Activated CD4-positive, alpha-beta T cell treated with anti-CD3 and anti-CD28 coated beads for 36 hours (primary cell): ENCODE measurements around the gene OR10H5. TPM values are rescaled to one million over a fixed set of nuclear protein-coding genes. Genes with fewer than 3 reads are reported as not detected.
A peak's percentile ranks its signal among the peaks of the same experiment; 100 is the strongest.
"Not testable (repeated sequence)": the region's sequence is repeated elsewhere in the genome, so short reads cannot be mapped to it uniquely, and the experiment has no call there.

Experiments used
- ATAC-seq: fragments of 200-7000 bp; cut with Tn5 transposase; one replicate; pipeline ENCODE4 v1.10.0; 2021; ENCODE audit warnings: mild to moderate bottlenecking, moderate library complexity
- CTCF ChIA-PET: fragments of 350-600 bp; sonication (Branson Sonifier 250); formaldehyde crosslinking; loops from one replicate; lab custom pipeline; 2021; ENCODE audit warnings: antibody characterized with exemption; lab: Charles Lee
- POLR2A ChIA-PET: fragments of 350-600 bp; sonication (Branson Sonifier 250); formaldehyde crosslinking; loops from one replicate; lab custom pipeline; 2021; ENCODE audit warnings: antibody characterized with exemption, inconsistent platforms; lab: Charles Lee
- DNase-seq: peaks from one replicate; pipeline ENCODE4 v3.0.0-alpha.2; 2020
- H3K27ac Mint-ChIP-seq: one replicate; pipeline ENCODE4 v1.8.0; 2021; ENCODE audit warnings: mixed read lengths
- H3K27me3 Mint-ChIP-seq: one replicate; pipeline ENCODE4 v1.8.0; 2021; ENCODE audit warnings: mixed read lengths
- H3K36me3 Mint-ChIP-seq: one replicate; pipeline ENCODE4 v1.8.0; 2021; ENCODE audit warnings: low read depth, mixed read lengths
- H3K4me1 Mint-ChIP-seq: one replicate; pipeline ENCODE4 v1.8.0; 2021; ENCODE audit warnings: mixed read lengths
- H3K4me3 Mint-ChIP-seq: one replicate; pipeline ENCODE4 v1.8.0; 2021; ENCODE audit warnings: mild to moderate bottlenecking, moderate library complexity, mixed read lengths
- H3K9me3 Mint-ChIP-seq: one replicate; pipeline ENCODE4 v1.8.0; 2021; ENCODE audit warnings: low read depth, mixed read lengths
- intact Hi-C, 2 experiments: fragments of 100-400 bp; cut with DNase I in 1 of 2; cut with micrococcal nuclease in 1 of 2; formaldehyde crosslinking; loops; one replicate each; pipeline versions ENCODE4 v1.14.2 to v1.15.1; 2022 to 2024; cut with DNase I, micrococcal nuclease
- total RNA-seq, 2 experiments: library from RNA; stranded (reverse); gene quantifications; one replicate each; pipeline ENCODE4 v1.2.3, GENCODE V29; 2021

Gene OR10H5
- not detected for total RNA-seq

GRCh38 chr19:15787611-15788155 is at the start of gene OR10H5:
Gene OR10H5 (plus strand): TSS chr19:15787661. CDS start chr19:15794049, 6,388 bp downstream.
- no peaks in the 10 kb centered on the region for H3K36me3 Mint-ChIP-seq
- ATAC-seq (no peak), DNase-seq (no peak)
- ChIA-PET POLR2A (no interaction called here), CTCF (no interaction called here)
- H3K27ac Mint-ChIP-seq, result no peak within 1 kb of the TSS
- H3K9me3 Mint-ChIP-seq, result no peaks in the 10 kb centered on the region
- H3K4me3 Mint-ChIP-seq, result no peak within 1 kb of the TSS
- intact Hi-C loops, result no loop called here
- no peaks in the 10 kb centered on the region for H3K4me1 Mint-ChIP-seq
- peaks cover 2% of the 10 kb centered on the region for H3K27me3 Mint-ChIP-seq

- peaks cover 11% of the 10 kb centered on the region for H3K9me3 Mint-ChIP-seq
- no peaks in the 10 kb centered on the region for H3K36me3 Mint-ChIP-seq
- no peak within 1 kb of the TSS for H3K27ac Mint-ChIP-seq
- H3K27me3 Mint-ChIP-seq, result peaks cover 10% of the 10 kb centered on the region
- H3K4me1 Mint-ChIP-seq, result no peaks in the 10 kb centered on the region
- intact Hi-C loops, result no loop called here
- CTCF ChIA-PET, result no interaction called here
- ATAC-seq, result no peak
- no peak for DNase-seq
- POLR2A ChIA-PET, result no interaction called here
- H3K4me3 Mint-ChIP-seq, result no peak within 1 kb of the TSS
Observed at GRCh38 chr19:15737722-15738121, 49.7 kb upstream of the OR10H5 start, which contains the start of gene OR10H3. Gene OR10H3 (plus strand): TSS chr19:15737985. CDS start chr19:15741393, 3,408 bp downstream.

DNA sequence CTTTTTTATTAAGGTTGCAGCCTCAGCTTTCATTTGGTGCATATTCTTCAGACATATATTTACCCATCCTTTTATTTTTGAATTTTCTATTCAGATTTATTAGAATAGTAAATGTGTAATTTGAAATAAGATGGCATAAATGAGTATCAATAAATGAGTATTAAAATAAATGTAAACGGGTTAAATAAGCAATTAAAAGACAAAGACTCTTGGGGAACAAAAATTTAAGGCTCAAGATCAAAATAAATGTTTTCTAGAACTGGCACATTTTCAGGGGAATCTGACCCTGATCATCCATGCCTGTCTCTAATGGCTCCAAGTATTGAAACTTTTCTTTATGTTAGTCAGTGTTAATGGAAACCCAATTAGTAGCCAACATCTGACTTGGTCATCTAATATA is 46.7 kb upstream of the OR10H5 start:
- ChIA-PET CTCF (no interaction called here), POLR2A (no interaction called here)
- Mint-ChIP-seq H3K36me3 (no peaks in the 10 kb centered on the region), H3K9me3 (peaks cover 11% of the 10 kb centered on the region), H3K4me1 (no peaks in the 10 kb centered on the region), H3K27ac (no peak overlapping the region), H3K4me3 (no peak overlapping the region), H3K27me3 (peaks cover 19% of the 10 kb centered on the region)
- no peak for DNase-seq
- no peak for ATAC-seq
- intact Hi-C loops, result no loop called here

DNA sequence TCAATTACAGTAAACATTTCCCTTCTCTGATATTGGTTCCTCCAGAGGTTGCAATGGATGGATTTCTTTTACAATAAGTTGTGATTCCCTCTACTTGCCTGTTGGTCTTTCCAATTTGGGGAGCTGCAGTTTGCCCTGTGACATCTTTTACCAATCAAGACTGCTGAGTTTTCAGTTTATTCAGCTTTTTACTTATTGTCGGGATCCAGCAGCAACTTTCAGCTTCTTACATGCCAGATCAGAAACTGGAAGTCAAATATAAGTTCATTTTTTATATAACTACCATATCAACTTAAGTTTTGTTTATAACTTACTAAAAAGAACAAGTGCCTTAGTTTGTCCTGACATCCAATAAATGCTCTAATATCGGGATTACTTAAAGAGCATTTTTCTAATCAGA is 39.2 kb upstream of the OR10H5 start:
- ChIA-PET CTCF (interaction anchor here (1.0 kb wide), 1 partner anchor 119 kb away, joined by 3 read pairs; no protein-coding TSS in a partner anchor), POLR2A (no interaction called here)
- no peaks in the 10 kb centered on the region for H3K9me3 Mint-ChIP-seq
- H3K36me3 Mint-ChIP-seq, result no peaks in the 10 kb centered on the region
- H3K4me3 Mint-ChIP-seq, result no peak overlapping the region
- peaks cover 37% of the 10 kb centered on the region for H3K27me3 Mint-ChIP-seq
- H3K4me1 Mint-ChIP-seq, result no peaks in the 10 kb centered on the region
- ATAC-seq (no peak), DNase-seq (no peak)
- H3K27ac Mint-ChIP-seq, result no peak overlapping the region
- intact Hi-C loops, result no loop called here

- CTCF ChIA-PET, result interaction anchor here (0.6 kb wide), 1 partner anchor 298 kb away, joined by 3 read pairs; no protein-coding TSS in a partner anchor
- peaks cover 51% of the 10 kb centered on the region for H3K27me3 Mint-ChIP-seq
Observed at GRCh38 chr19:15758379-15758778, 29.1 kb upstream of the OR10H5 start.

GRCh38 chr19:15759962-15760565 is 27.4 kb upstream of the OR10H5 start:
- ChIA-PET POLR2A (no interaction called here), CTCF (no interaction called here)
- Mint-ChIP-seq H3K36me3 (no peaks in the 10 kb centered on the region), H3K4me3 (no peak overlapping the region), H3K4me1 (no peaks in the 10 kb centered on the region), H3K9me3 (no peaks in the 10 kb centered on the region), H3K27me3 (peaks cover 47% of the 10 kb centered on the region), H3K27ac (no peak overlapping the region)
- peak; percentile 18 for DNase-seq
- intact Hi-C loops, result loop anchor here in 1 of 2 experiments (5.0 kb wide), 1 partner anchor 133 kb away; no protein-coding TSS in a partner anchor
- no peak for ATAC-seq

More at GRCh38 chr19:15758379-15758778, 29.1 kb upstream of the OR10H5 start:
- Mint-ChIP-seq H3K4me1 (no peaks in the 10 kb centered on the region), H3K27ac (no peak overlapping the region), H3K4me3 (no peak overlapping the region), H3K36me3 (no peaks in the 10 kb centered on the region), H3K9me3 (no peaks in the 10 kb centered on the region)
- ATAC-seq (no peak), DNase-seq (no peak)
- intact Hi-C loops, result no loop called here
- POLR2A ChIA-PET, result no interaction called here

DNA sequence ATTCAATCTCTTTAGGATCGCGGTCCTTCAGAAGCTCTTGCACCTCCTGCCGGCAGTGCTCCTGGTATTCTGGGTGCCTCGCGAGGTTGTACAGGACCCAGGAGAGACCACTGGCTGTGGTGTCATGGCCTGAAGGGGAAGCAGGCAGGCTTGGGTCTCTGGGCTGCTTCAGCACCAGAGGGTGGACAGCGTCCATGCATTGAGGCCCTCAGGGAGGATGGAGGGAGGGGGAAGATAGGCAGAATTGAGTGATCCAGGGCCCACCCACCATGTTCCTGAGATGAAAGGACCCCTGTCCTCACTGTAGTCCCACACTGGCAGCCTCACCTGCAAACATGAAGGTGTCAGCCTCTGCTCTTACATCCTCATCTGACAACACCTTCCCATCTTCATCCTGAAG is 17.9 kb upstream of the OR10H5 start:
- DNase-seq (peak; percentile 29), ATAC-seq (no peak)
- ChIA-PET POLR2A (no interaction called here), CTCF (interaction anchor here (0.6 kb wide), 1 partner anchor 8 kb away, joined by 3 read pairs; no protein-coding TSS in a partner anchor)
- Mint-ChIP-seq H3K4me1 (no peaks in the 10 kb centered on the region), H3K27me3 (peaks cover 26% of the 10 kb centered on the region), H3K36me3 (no peaks in the 10 kb centered on the region), H3K9me3 (no peaks in the 10 kb centered on the region), H3K4me3 (no peak overlapping the region), H3K27ac (no peak overlapping the region)
- intact Hi-C loops, result no loop called here

- H3K36me3 Mint-ChIP-seq, intact Hi-C loops, H3K27ac Mint-ChIP-seq, H3K9me3 Mint-ChIP-seq, H3K4me3 Mint-ChIP-seq, POLR2A ChIA-PET, DNase-seq, CTCF ChIA-PET, H3K4me1 Mint-ChIP-seq, ATAC-seq: not testable (repeated sequence)
- peaks cover 29% of the 10 kb centered on the region for H3K27me3 Mint-ChIP-seq
Observed at GRCh38 chr19:15774159-15774558, 13.3 kb upstream of the OR10H5 start.

DNA sequence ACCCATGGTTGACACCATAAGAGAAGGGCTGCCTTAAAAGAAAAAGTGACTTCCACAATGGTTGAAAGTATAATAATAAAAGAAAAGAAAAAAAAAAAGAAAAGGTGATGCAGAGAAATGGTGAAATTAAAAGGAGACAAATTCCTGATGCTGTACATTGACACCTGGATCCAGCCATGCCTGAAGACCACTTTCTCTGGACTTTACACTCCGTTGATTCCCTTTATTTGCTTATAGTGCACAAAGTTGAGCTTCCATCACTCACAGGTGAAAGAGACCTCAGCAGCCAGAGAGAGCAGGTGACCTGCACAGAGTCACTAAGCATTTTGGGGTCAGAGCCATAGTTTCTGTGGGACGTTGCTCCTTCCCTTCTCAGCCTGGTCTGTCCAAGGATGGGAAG is 12.2 kb upstream of the OR10H5 start:
- no peaks in the 10 kb centered on the region for H3K4me1 Mint-ChIP-seq
- ATAC-seq, result no peak
- H3K9me3 Mint-ChIP-seq, result no peaks in the 10 kb centered on the region
- no peak overlapping the region for H3K27ac Mint-ChIP-seq
- ChIA-PET POLR2A (no interaction called here), CTCF (no interaction called here)
- intact Hi-C loops, result no loop called here
- no peak for DNase-seq
- peaks cover 26% of the 10 kb centered on the region for H3K27me3 Mint-ChIP-seq
- no peak overlapping the region for H3K4me3 Mint-ChIP-seq
- H3K36me3 Mint-ChIP-seq, result no peaks in the 10 kb centered on the region

DNA sequence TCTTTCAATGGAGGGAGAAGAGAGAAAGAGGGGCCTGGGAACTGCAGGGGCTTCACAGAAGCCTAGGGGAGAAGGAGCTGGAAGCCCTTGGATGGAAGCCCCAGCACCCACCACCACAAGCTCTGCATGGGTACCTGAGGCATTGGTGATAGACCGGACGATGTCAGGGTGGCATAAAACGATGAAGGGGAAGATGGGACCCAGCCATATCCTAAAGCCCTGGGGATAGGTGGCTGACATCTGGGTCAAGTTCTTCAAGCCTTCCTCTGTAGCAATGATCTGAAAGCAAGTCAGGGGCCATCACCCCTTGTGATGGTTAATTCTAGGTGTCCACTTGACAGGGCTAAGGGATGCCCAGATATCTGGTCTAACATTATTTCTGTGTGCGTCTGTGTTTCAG is 11.2 kb upstream of the OR10H5 start:
- DNase-seq, result no peak
- H3K4me1 Mint-ChIP-seq, result no peaks in the 10 kb centered on the region
- no peak overlapping the region for H3K4me3 Mint-ChIP-seq
- ATAC-seq, result no peak
- intact Hi-C loops, result no loop called here
- no peak overlapping the region for H3K27ac Mint-ChIP-seq
- ChIA-PET CTCF (no interaction called here), POLR2A (no interaction called here)
- H3K36me3 Mint-ChIP-seq, result no peaks in the 10 kb centered on the region
- no peaks in the 10 kb centered on the region for H3K9me3 Mint-ChIP-seq
- peaks cover 22% of the 10 kb centered on the region for H3K27me3 Mint-ChIP-seq

DNA sequence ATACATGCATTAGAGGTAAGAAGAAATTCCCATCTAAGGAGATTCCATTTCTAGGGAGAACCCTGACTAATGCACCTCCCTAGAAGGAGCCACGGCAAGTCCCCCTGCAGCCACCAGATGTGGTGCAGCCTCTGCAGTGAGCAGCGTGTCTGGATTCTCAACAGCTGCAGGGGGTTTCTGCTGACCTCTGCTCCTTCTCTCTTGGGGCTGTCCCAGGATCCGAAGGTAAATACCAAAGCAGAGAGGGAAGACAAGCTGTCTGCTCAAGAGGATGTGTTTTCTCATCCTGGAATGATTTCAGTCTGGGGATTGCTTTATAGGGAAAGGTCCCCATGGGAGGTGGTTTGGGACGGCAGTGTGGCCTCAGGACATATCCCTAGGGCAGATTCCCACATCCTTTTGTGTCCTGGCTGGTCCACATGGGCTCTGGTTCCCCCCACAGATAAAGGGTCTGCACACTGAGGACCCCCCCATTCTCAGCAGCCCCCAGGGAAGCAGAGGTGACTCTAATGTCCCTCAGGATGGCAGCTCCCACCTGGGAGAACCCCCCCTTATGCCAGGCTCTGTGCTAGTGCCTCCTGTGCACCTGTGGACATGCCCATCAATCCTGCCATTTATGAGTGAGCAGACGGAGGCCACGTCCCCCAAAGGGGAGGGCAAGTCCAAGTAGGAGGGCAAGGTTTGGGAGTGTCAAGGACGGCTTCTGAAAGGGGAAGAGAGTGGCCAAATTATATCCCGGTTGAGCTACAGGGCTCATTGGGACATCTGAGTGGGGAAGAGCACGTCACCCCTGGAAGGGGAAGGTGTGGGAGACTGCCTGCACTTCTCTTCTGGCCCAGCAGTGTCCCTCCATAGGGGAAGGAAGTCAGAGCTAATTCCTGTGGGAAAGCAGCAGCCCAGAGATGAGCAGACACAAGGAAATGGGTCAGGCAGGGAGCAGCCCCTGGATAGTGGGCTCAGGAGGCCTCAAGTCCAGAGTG is 10.2 kb upstream of the OR10H5 start:
- Mint-ChIP-seq H3K9me3 (no peaks in the 10 kb centered on the region), H3K27ac (no peak overlapping the region), H3K4me1 (no peaks in the 10 kb centered on the region), H3K36me3 (no peaks in the 10 kb centered on the region), H3K4me3 (no peak overlapping the region), H3K27me3 (peaks cover 15% of the 10 kb centered on the region)
- DNase-seq (no peak), ATAC-seq (no peak)
- CTCF ChIA-PET, result no interaction called here
- intact Hi-C loops, result no loop called here
- POLR2A ChIA-PET, result no interaction called here
